Left ventricle myocardium inferior (tissue), 1 donor: ENCODE measurements around the gene PHLDB3. TPM values are rescaled to one million over a fixed set of nuclear protein-coding genes. Genes with fewer than 3 reads are reported as not detected.

Source experiments
- DNase-seq: peaks from one replicate; pipeline ENCODE4 v3.0.0-alpha.2; 2020
- H3K27ac ChIP-seq: fragments of 200-600 bp; replicated peaks from 2 replicates; pipeline ENCODE4 v1.8.0; 2021
- H3K27me3 ChIP-seq: fragments of 200-600 bp; 2 replicates; pipeline ENCODE4 v1.8.0; 2021; ENCODE audit warnings: low read depth
- H3K36me3 ChIP-seq: fragments of 200-600 bp; 2 replicates; pipeline ENCODE4 v1.8.0; 2021
- H3K4me1 ChIP-seq: fragments of 200-600 bp; 2 replicates; pipeline ENCODE4 v1.8.0; 2021
- H3K4me3 ChIP-seq: fragments of 200-600 bp; 2 replicates; pipeline ENCODE4 v1.8.0; 2021; ENCODE audit warnings: mild to moderate bottlenecking, moderate library complexity
- H3K9me3 ChIP-seq: fragments of 200-600 bp; replicated peaks from 2 replicates; pipeline ENCODE4 v1.8.0; 2021
- CTCF ChIP-seq: fragments of 200-600 bp; IDR thresholded peaks from 2 replicates; pipeline ENCODE4 v1.8.0; 2021; ENCODE audit warnings: antibody characterized with exemption, mild to moderate bottlenecking, borderline replicate concordance
- intact Hi-C: fragments of 100-400 bp; cut with micrococcal nuclease; formaldehyde crosslinking; loops from one replicate; pipeline ENCODE4 v1.11.0; 2022
- total RNA-seq: library from RNA; stranded (reverse); fragmentation: NEBNext Ultra II Directional; extraction: Animal tissue kit (Norgen Biotek cat#: 25700); gene quantifications from one replicate; pipeline ENCODE4 v1.2.1, GENCODE V29; 2021
- donor health status: DM: no; HTN: yes; CAD: no; lungs with severe emphysema.

Gene PHLDB3
- total RNA-seq, 1 donor from 2014 or later, result 4.5 TPM

DNA sequence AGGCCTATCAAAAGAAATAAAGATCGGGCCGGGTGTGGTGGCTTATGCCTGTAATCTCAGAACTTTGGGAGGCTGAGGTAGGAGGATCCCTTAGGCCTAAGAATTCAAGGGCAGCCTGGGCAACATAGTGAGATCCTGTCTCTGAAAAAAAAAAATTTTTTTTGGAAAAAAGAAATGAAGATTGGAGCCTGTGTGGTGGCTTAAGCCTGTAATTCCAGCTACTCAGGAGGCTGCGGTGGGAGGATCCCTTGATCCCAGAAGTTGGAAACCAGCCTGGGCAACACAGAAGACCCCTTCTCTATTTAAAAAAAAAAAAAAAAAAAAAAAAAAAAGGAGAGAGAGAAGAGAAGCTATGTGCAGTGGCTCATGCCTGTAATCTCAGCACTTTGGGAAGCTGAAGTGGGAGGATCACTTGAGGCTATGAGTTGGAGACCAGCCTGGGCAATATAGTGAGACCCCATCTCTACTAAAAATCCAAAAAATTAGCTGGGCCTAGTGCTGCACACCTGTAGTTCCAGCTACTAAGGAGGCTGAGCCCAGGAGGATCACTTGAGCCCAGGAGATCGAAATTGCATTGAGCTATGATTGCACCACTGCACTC, 24.5 kb downstream of the PHLDB3 start:
- no peak overlapping the region for H3K27ac ChIP-seq
- no peak overlapping the region for H3K4me3 ChIP-seq
- H3K27me3 ChIP-seq, result no peaks in the 10 kb centered on the region
- peaks cover 6% of the 10 kb centered on the region for H3K4me1 ChIP-seq
- intact Hi-C loops, result no loop called here
- no peaks in the 10 kb centered on the region for H3K9me3 ChIP-seq
- DNase-seq, result no peak
- H3K36me3 ChIP-seq, result no peaks in the 10 kb centered on the region
- TF ChIP-seq CTCF, result no peak

DNA sequence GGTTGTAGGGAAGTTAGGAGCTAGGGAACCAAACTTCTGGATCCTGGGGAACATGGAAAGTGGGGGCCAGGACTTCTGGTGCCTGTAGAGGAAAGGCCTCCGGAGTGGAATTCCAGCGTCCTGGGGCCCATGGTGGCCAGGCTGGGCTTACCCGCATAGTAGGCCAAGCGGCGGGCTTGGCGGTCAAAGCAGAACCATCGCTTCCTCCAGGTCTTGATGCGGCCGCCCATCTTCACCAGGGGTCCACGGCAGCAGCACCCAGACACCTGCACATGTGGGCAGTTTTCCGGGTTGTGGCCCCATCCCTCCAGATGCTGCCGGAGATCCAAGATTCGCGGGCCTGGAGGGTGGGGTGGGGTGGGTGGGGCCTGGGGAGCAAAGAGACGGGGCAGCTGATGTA, 25.3 kb downstream of the PHLDB3 start:
- Histone ChIP-seq H3K36me3 (no peaks in the 10 kb centered on the region), H3K27me3 (no peaks in the 10 kb centered on the region), H3K4me1 (peaks cover 13% of the 10 kb centered on the region), H3K27ac (no peak overlapping the region), H3K9me3 (no peaks in the 10 kb centered on the region), H3K4me3 (no peak overlapping the region)
- no peak for TF ChIP-seq CTCF
- intact Hi-C loops, result no loop called here
- DNase-seq, result no peak

- no peak for DNase-seq
- Histone ChIP-seq H3K36me3 (no peaks in the 10 kb centered on the region), H3K27me3 (no peaks in the 10 kb centered on the region), H3K4me1 (peaks cover 13% of the 10 kb centered on the region), H3K9me3 (no peaks in the 10 kb centered on the region), H3K4me3 (no peak overlapping the region), H3K27ac (no peak overlapping the region)
- TF ChIP-seq CTCF, result no peak
- intact Hi-C loops, result no loop called here
These were observed 26.2 kb downstream of the PHLDB3 start for GRCh38 chr19:43478323-43478722.

DNA sequence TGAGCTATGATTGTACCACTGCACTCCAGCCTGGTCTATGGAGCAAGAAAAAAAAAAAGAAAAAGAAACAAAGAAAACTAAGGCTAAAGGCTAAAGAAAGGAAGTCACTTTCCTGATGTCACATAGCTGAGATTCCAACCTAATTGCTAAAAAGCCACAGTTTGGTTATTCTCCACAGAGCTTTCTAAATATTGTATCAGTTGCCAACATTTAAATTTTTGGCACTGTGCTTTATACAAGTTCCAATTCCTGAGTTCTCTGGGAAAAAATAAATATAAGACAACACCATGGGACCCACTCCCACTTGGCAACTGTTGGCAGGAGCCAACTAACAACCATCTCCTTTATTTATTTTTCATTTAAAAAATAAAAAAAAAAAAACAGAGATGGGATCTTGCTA, 27.9 kb downstream of the PHLDB3 start:
- no peak for TF ChIP-seq CTCF
- Histone ChIP-seq H3K4me3 (no peak overlapping the region), H3K27ac (no peak overlapping the region), H3K9me3 (no peaks in the 10 kb centered on the region), H3K4me1 (peaks cover 13% of the 10 kb centered on the region), H3K36me3 (no peaks in the 10 kb centered on the region), H3K27me3 (no peaks in the 10 kb centered on the region)
- no peak for DNase-seq
- intact Hi-C loops, result no loop called here

DNA sequence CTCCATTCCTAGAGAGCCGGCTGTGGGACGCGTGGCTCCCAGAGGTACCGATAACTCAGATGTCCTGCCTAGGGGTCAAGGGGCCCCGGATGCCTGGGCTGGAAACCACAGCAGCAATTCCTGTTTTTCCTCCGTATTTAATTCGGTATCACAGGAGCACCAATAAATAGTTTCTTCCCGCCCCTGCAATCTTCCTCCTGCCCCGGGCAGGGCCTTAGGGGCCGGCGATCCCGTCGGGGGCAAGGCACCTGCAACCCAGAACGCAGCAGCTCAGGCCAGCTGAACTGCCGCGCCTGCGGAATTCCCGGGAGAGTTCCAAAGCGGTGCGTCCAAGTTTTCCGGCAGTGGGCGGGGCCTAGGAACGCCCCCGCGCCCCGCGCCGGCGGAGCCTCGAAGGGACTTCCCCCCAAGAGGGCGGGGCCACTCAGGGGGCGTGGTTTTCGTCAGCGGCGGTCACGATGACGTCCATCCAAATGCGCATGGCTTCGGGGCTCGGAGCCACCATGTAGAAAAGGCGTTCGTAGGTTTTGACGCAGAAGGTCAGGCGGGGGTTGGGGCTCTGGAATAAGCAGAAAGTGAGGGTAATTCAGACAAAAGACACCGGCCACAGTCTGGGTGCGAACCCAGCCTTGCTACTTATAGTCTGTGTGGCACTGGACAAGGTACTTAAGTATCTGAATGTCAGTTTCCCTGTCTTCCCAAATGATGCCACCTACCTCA, 29.4 kb downstream of the PHLDB3 start:
- TF ChIP-seq CTCF, result no peak
- DNase-seq, result peak; percentile 95
- H3K36me3 ChIP-seq, result no peaks in the 10 kb centered on the region
- intact Hi-C loops, result no loop called here
- peaks cover 13% of the 10 kb centered on the region for H3K4me1 ChIP-seq
- peak overlapping the region; percentile 81 for H3K27ac ChIP-seq
- H3K27me3 ChIP-seq, result no peaks in the 10 kb centered on the region
- no peaks in the 10 kb centered on the region for H3K9me3 ChIP-seq
- H3K4me3 ChIP-seq, result peak overlapping the region; percentile 66
